Sigmoid colon (tissue), 4 donors: ENCODE results near the gene SLC9A5.

Experiments
- EP300 ChIP-seq, 4 donors: sonication (generic); formaldehyde crosslinking; IDR thresholded peaks; one replicate each; pipeline ENCODE4 v1.6.1; 2017; ENCODE audit warnings: antibody characterized with exemption in 4 of 4
- POLR2AphosphoS5 ChIP-seq, 4 donors: sonication (generic); formaldehyde crosslinking; IDR thresholded peaks; one replicate each; pipeline ENCODE4 v1.6.1; 2017; ENCODE audit warnings: antibody characterized with exemption in 4 of 4
- TF ChIP-seq, protein P1 (sequence below), 4 experiments: fragments of 450-650 bp in 3 of 4; fragments of 200-600 bp in 1 of 4; IDR thresholded peaks; one replicate each; pipeline ENCODE4 v1.5.1; 2016 to 2019; ENCODE audit warnings: antibody characterized with exemption in 4 of 4, mild to moderate bottlenecking in 3 of 4, moderate library complexity in 2 of 4

DNA sequence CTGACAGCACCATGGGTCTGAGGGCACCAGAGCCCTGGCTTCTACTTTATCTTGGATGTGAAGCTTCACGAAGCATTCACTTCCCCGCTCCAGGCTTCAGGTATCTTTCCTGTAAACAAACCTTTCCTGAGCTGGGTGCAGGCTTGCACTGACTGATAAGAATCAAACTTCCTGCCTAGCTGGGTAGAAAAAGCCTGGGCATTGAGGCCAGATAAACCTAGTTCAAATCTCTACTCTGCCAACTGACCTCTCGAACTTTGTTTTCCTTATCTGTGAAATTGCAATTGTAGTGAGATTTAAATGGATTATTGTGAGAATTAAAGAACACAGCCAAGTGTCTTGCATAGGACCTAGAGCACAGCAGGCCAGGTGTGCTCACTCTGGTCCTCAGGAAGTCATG is 24.8 kb upstream of the SLC9A5 start:
- TF ChIP-seq, protein P1, sequence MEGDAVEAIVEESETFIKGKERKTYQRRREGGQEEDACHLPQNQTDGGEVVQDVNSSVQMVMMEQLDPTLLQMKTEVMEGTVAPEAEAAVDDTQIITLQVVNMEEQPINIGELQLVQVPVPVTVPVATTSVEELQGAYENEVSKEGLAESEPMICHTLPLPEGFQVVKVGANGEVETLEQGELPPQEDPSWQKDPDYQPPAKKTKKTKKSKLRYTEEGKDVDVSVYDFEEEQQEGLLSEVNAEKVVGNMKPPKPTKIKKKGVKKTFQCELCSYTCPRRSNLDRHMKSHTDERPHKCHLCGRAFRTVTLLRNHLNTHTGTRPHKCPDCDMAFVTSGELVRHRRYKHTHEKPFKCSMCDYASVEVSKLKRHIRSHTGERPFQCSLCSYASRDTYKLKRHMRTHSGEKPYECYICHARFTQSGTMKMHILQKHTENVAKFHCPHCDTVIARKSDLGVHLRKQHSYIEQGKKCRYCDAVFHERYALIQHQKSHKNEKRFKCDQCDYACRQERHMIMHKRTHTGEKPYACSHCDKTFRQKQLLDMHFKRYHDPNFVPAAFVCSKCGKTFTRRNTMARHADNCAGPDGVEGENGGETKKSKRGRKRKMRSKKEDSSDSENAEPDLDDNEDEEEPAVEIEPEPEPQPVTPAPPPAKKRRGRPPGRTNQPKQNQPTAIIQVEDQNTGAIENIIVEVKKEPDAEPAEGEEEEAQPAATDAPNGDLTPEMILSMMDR (IDR thresholded peaks at IDR 0.05): no peak
- TF ChIP-seq EP300 (IDR thresholded peaks at IDR 0.05) (no peak), POLR2AphosphoS5 (IDR thresholded peaks at IDR 0.05) (no peak)
